Sigmoid colon (tissue), 4 donors: ENCODE data around the gene TNFRSF9.

ENCODE experiments used
- CTCF ChIP-seq, 4 experiments: fragments of 450-650 bp in 3 of 4; fragments of 200-600 bp in 1 of 4; IDR thresholded peaks; one replicate each; pipeline ENCODE4 v1.5.1; 2016 to 2019; ENCODE audit warnings: antibody characterized with exemption in 4 of 4, mild to moderate bottlenecking in 3 of 4, moderate library complexity in 2 of 4
- EP300 ChIP-seq, 4 donors: sonication (generic); formaldehyde crosslinking; IDR thresholded peaks; one replicate each; pipeline ENCODE4 v1.6.1; 2017; ENCODE audit warnings: antibody characterized with exemption in 4 of 4
- POLR2A ChIP-seq, 2 donors: fragments of 450-650 bp; IDR thresholded peaks; one replicate each; pipeline ENCODE4 v1.6.1; 2016; ENCODE audit warnings: antibody characterized with exemption in 2 of 2, mild to moderate bottlenecking in 2 of 2, moderate library complexity in 2 of 2
- POLR2AphosphoS5 ChIP-seq, 4 donors: sonication (generic); formaldehyde crosslinking; IDR thresholded peaks; one replicate each; pipeline ENCODE4 v1.6.1; 2017; ENCODE audit warnings: antibody characterized with exemption in 4 of 4

GRCh38 chr1:7878027-7878426 is 62.6 kb downstream of the TNFRSF9 start:
- TF ChIP-seq POLR2AphosphoS5 (IDR thresholded peaks at IDR 0.05) (no peak), CTCF (IDR thresholded peaks at IDR 0.05) (no peak), POLR2A (IDR thresholded peaks at IDR 0.05) (no peak), EP300 (IDR thresholded peaks at IDR 0.05) (no peak)
